GM21529 (cell line): ENCODE measurements around the gene ABCA7.
"Not testable (repeated sequence)": the region's sequence is repeated elsewhere in the genome, so short reads cannot be mapped to it uniquely, and the experiment has no call there.

Experiments
- ATAC-seq: cut with Tn5 transposase; IDR thresholded peaks from one replicate; pipeline ENCODE4 v1.9.1; 2021; ENCODE audit not compliant: unreplicated experiment

Gene ABCA7

GRCh38 chr19:1017115-1017905 is 22.6 kb upstream of the ABCA7 start:
- ATAC-seq, result no peak

- ATAC-seq, result no peak
These were observed 22.0 kb upstream of the ABCA7 start for GRCh38 chr19:1017906-1018305.

GRCh38 chr19:1018393-1018792 is 21.5 kb upstream of the ABCA7 start:
- no peak for ATAC-seq

- ATAC-seq, result no peak
These were observed 20.8 kb upstream of the ABCA7 start for GRCh38 chr19:1018932-1019615.

GRCh38 chr19:1019616-1019961 is 20.3 kb upstream of the ABCA7 start:
- ATAC-seq, result no peak

GRCh38 chr19:1019980-1020867 is 19.7 kb upstream of the ABCA7 start:
- no peak for ATAC-seq

GRCh38 chr19:1020868-1021425 is 19.0 kb upstream of the ABCA7 start, which contains the start of gene TMEM259:
TMEM259 (minus strand) TSS chr19:1021123; CDS start chr19:1020996, 127 bp downstream.
- ATAC-seq, result peak; percentile 60

- not testable (repeated sequence) for ATAC-seq
These were observed 16.1 kb upstream of the ABCA7 start for GRCh38 chr19:1023883-1024188.

- not testable (repeated sequence) for ATAC-seq
These were observed 14.8 kb upstream of the ABCA7 start for GRCh38 chr19:1025080-1025479.

- ATAC-seq, result peak; percentile 38
These were observed 13.7 kb upstream of the ABCA7 start, which contains the start of gene CNN2 for GRCh38 chr19:1025960-1026782. CNN2 (plus strand) TSS chr19:1026608; CDS start chr19:1026662, 54 bp downstream.

- ATAC-seq, result no peak
These were observed 12.9 kb upstream of the ABCA7 start for GRCh38 chr19:1026783-1027649.

- ATAC-seq, result no peak
These were observed 12.3 kb upstream of the ABCA7 start for GRCh38 chr19:1027650-1028061.

- ATAC-seq, result peak; percentile 36
These were observed 11.6 kb upstream of the ABCA7 start for GRCh38 chr19:1028062-1028926.

- no peak for ATAC-seq
These were observed 7.5 kb upstream of the ABCA7 start for GRCh38 chr19:1032264-1032867.

GRCh38 chr19:1035998-1036621 is 3.8 kb upstream of the ABCA7 start:
- ATAC-seq, result no peak

- ATAC-seq, result no peak
These were observed 2.3 kb upstream of the ABCA7 start for GRCh38 chr19:1037621-1038064.

GRCh38 chr19:1038978-1039645 is 795 bp upstream of the ABCA7 start:
- no peak for ATAC-seq
